ENCODE measurements around the gene HFM1. TPM values are rescaled to one million over a fixed set of nuclear protein-coding genes. Genes with fewer than 3 reads are reported as not detected.
"Not testable (repeated sequence)": the region's sequence is repeated elsewhere in the genome, so short reads cannot be mapped to it uniquely, and the experiment has no call there.

The HFM1 gene
- total and polyA plus RNA-seq, 10 of the 15 experiments (the other 5 are each of a cell fraction or from before 2014, with no cell fraction given) = not detected

GRCh38 chr1:91374086-91374485 is 30.6 kb downstream of the HFM1 start:
- TF ChIP-seq ESRRA (IDR thresholded peaks at IDR 0.05; ENCODE audit: low read length) = no peak
- TF ChIP-seq IKZF1 (conservative IDR thresholded peaks at IDR 0.05) = no peak
- no peak for TF ChIP-seq IRF3 (IDR thresholded peaks at IDR 0.05)
- TF ChIP-seq MTA3 (IDR thresholded peaks at IDR 0.05; ENCODE audit: borderline replicate concordance, low read length) = no peak
- TF ChIP-seq NR2C2 (IDR thresholded peaks at IDR 0.05; ENCODE audit: borderline replicate concordance, control insufficient read depth, insufficient read length, low read depth) = no peak
- TF ChIP-seq JUND (IDR thresholded peaks at IDR 0.05; ENCODE audit: low read depth, low read length) = no peak
- TF ChIP-seq CREB1 (IDR thresholded peaks at IDR 0.05; ENCODE audit: low read depth) = no peak
- 31% methylated on average over 1 of the region's 1 CpG for WGBS (ENCODE audit: insufficient coverage, insufficient replicate concordance, low lambda C conversion rate, missing lambda C conversion rate)
- Histone ChIP-seq H3K4me3 (no peak overlapping the region), H3K79me2 (ENCODE audit: control insufficient read depth, insufficient read depth, low read length) (no peaks in the 10 kb centered on the region), H3K27me3 (replicated peaks in 1 of 2; ENCODE audit: control insufficient read depth in 2 of 2, insufficient read depth in 2 of 2, low read length in 1 of 2) (no peaks in the 10 kb centered on the region), H4K20me1 (ENCODE audit: control insufficient read depth, insufficient read depth) (no peaks in the 10 kb centered on the region), H2AFZ (ENCODE audit: control insufficient read depth, low read depth, low read length) (no peak overlapping the region), H3K9me3 (replicated peaks; ENCODE audit: control insufficient read depth, insufficient read depth, low read length) (no peaks in the 10 kb centered on the region), H3K4me1 (ENCODE audit: control insufficient read depth, insufficient read depth, low read length) (no peaks in the 10 kb centered on the region), H3K36me3 (ENCODE audit: control insufficient read depth in 2 of 2, insufficient read depth in 2 of 2, low read length in 1 of 2) (no peaks in the 10 kb centered on the region), H3K4me2 (ENCODE audit: control insufficient read depth, insufficient read depth) (no peak overlapping the region), H3K9ac (ENCODE audit: control insufficient read depth, insufficient read depth, low read length) (no peak overlapping the region), H3K27ac (ENCODE audit: control insufficient read depth, insufficient read depth) (no peak overlapping the region)
- POLR2A ChIA-PET = no interaction called here
- intact Hi-C loops (cut with micrococcal nuclease; ENCODE audit: unreplicated experiment) = no loop called here
- in situ Hi-C loops (cut with MboI) = no loop called here
- RAD21 ChIA-PET (ENCODE audit: unreplicated experiment) = no interaction called here
- SMC1A ChIA-PET (ENCODE audit: uncharacterized antibody, unreplicated experiment) = no interaction called here
- no TSS peak for BruUV-seq (replicated peaks)
- ATAC-seq = no peak
- no peak for DNase-seq (ENCODE audit: low read depth, low spot score)
- FAIRE-seq = no peak
- CTCF ChIA-PET = no interaction called here

- H3K79me2 ChIP-seq (ENCODE audit: control insufficient read depth, insufficient read depth, low read length); H3K9ac ChIP-seq (ENCODE audit: control insufficient read depth, insufficient read depth, low read length); ATAC-seq; BruUV-seq (replicated peaks); H3K27me3 ChIP-seq (replicated peaks in 1 of 2; ENCODE audit: control insufficient read depth in 2 of 2, insufficient read depth in 2 of 2, low read length in 1 of 2); SMC1A ChIA-PET (ENCODE audit: uncharacterized antibody, unreplicated experiment); H3K36me3 ChIP-seq (ENCODE audit: control insufficient read depth in 2 of 2, insufficient read depth in 2 of 2, low read length in 1 of 2); H2AFZ ChIP-seq (ENCODE audit: control insufficient read depth, low read depth, low read length); in situ Hi-C loops (cut with MboI); CTCF ChIA-PET; RAD21 ChIA-PET (ENCODE audit: unreplicated experiment); H3K4me1 ChIP-seq (ENCODE audit: control insufficient read depth, insufficient read depth, low read length); H3K4me2 ChIP-seq (ENCODE audit: control insufficient read depth, insufficient read depth); FAIRE-seq; POLR2A ChIA-PET; H3K4me3 ChIP-seq; intact Hi-C loops (cut with micrococcal nuclease; ENCODE audit: unreplicated experiment); H3K27ac ChIP-seq (ENCODE audit: control insufficient read depth, insufficient read depth); H3K9me3 ChIP-seq (replicated peaks; ENCODE audit: control insufficient read depth, insufficient read depth, low read length); DNase-seq (ENCODE audit: low read depth, low spot score); H4K20me1 ChIP-seq (ENCODE audit: control insufficient read depth, insufficient read depth): not testable (repeated sequence)
- WGBS (ENCODE audit: insufficient coverage, insufficient replicate concordance, low lambda C conversion rate, missing lambda C conversion rate) = 39% methylated on average over 3 of the region's 3 CpGs
Observed at GRCh38 chr1:91372230-91372629, 32.4 kb downstream of the HFM1 start.

All from GM12878 (cell line).